A673 (cell line): ENCODE measurements around the gene WDR7.

Experiments used
- CTCF ChIP-seq: fragments of 300-800, 200-600 bp; sonication (generic); conservative IDR thresholded peaks from 2 replicates; pipeline ENCODE4 v1.5.1; 2017; ENCODE audit warnings: low read depth, mild to moderate bottlenecking, antibody characterized with exemption, low read length, moderate library complexity, mixed read lengths
- EZH2 ChIP-seq: fragments of 200-600 bp; sonication (generic); IDR thresholded peaks from 2 replicates; pipeline ENCODE4 v1.6.1; 2017; ENCODE audit warnings: borderline replicate concordance, low read depth, mild to moderate bottlenecking, mixed read lengths, antibody characterized with exemption, low read length; ENCODE audit not compliant: poor library complexity, severe bottlenecking

DNA sequence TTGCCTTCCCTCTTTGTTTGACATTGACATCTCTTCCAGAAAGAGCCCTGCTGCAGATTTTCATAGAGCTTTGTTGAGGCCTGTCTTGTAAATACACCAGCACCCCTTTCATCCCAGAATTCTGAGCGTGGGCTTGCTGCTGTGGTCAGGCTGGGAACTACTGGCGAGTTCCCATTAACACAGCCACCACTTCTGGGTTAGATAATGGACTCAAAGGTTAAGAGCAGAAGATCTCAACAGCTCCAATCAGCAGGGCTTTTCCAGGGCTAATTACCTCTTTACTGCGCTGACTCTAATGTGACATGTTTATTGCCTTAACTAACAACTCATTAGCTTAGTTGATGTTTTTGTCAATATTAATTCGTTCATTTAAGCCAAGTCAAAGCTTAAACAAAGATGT lies 259.8 kb downstream of the WDR7 start:
- TF ChIP-seq CTCF (no peak), EZH2 (no peak)
